H1 (cell line): ENCODE measurements around the gene GRK6. TPM values are rescaled to one million over a fixed set of nuclear protein-coding genes. Genes with fewer than 3 reads are reported as not detected.

Source experiments
- CTCF ChIA-PET: fragments of 300-600 bp; sonication (Branson Sonifier 250); formaldehyde crosslinking; loops from one replicate; lab custom pipeline; 2021; ENCODE audit not compliant: partially characterized antibody; lab: Charles Lee
- POLR2A ChIA-PET: fragments of 300-600 bp; sonication (Branson Sonifier 250); formaldehyde crosslinking; loops from one replicate; lab custom pipeline; 2021; ENCODE audit warnings: inconsistent platforms; ENCODE audit not compliant: partially characterized antibody; lab: Charles Lee
- DNase-seq, 2 experiments: peaks; one replicate each; pipeline versions ENCODE4 v3.0.0 to v3.0.0-alpha.2; 2010 to 2022; ENCODE audit warnings: low spot score in 2 of 2, low read depth in 1 of 2, mixed read lengths in 1 of 2
- FAIRE-seq: peaks from 2 replicates; lab custom pipeline; 2011; peaks lifted over from hg19 to GRCh38; lab: Jason Lieb, UNC
- H2AFZ ChIP-seq: 2 replicates; pipeline ENCODE4 v1.8.1; 2012; ENCODE audit warnings: low read length, inconsistent platforms
- H2AK5ac ChIP-seq: 2 replicates; pipeline ENCODE4 v1.6.1; 2013; ENCODE audit warnings: low read depth, low read length
- H2BK120ac ChIP-seq: replicated peaks from 2 replicates; pipeline ENCODE3; 2013; ENCODE audit warnings: low read depth, low read length, inconsistent platforms
- H2BK12ac ChIP-seq: 2 replicates; pipeline ENCODE4 v1.6.1; 2013; ENCODE audit warnings: low read depth, low read length
- H2BK15ac ChIP-seq: 2 replicates; pipeline ENCODE4 v1.6.1; 2013; ENCODE audit warnings: low read length
- H2BK20ac ChIP-seq: 2 replicates; pipeline ENCODE4 v1.6.1; 2013; ENCODE audit warnings: low read length
- H2BK5ac ChIP-seq: 2 replicates; pipeline ENCODE4 v1.6.1; 2013; ENCODE audit warnings: low read depth, low read length
- H3K14ac ChIP-seq: 2 replicates; pipeline ENCODE4 v1.6.1; 2013; ENCODE audit warnings: inconsistent platforms; ENCODE audit not compliant: insufficient read length
- H3K18ac ChIP-seq: 2 replicates; pipeline ENCODE4 v1.6.1; 2013; ENCODE audit warnings: low read length; ENCODE audit errors: extremely low read depth
- H3K23ac ChIP-seq: 2 replicates; pipeline ENCODE4 v1.6.1; 2013; ENCODE audit warnings: inconsistent platforms; ENCODE audit not compliant: insufficient read length
- H3K23me2 ChIP-seq: 2 replicates; pipeline ENCODE4 v1.6.1; 2013; ENCODE audit warnings: low read depth, low read length
- H3K27ac ChIP-seq: 2 replicates; pipeline ENCODE4 v1.6.1; 2011; ENCODE audit warnings: low read depth, low read length, inconsistent platforms
- H3K27me3 ChIP-seq, 4 experiments: replicated peaks in 1 of 4; 1 replicate in 1 of 4; 2 replicates in 3 of 4; pipeline versions ENCODE4 v1.6.1 to v1.8.1; 2011 to 2013; ENCODE audit warnings: low read length in 3 of 4, mild to moderate bottlenecking in 3 of 4, inconsistent platforms in 2 of 4, mixed read lengths in 2 of 4, moderate library complexity in 1 of 4; ENCODE audit not compliant: control insufficient read depth in 3 of 4, insufficient read depth in 3 of 4; ENCODE audit errors: extremely low read depth in 1 of 4
- H3K36me3 ChIP-seq, 4 experiments: 2 replicates each; pipeline versions ENCODE4 v1.6.1 to v1.8.1; 2011 to 2013; ENCODE audit warnings: mild to moderate bottlenecking in 4 of 4, low read length in 3 of 4, moderate library complexity in 2 of 4, control low read depth in 1 of 4, inconsistent platforms in 1 of 4; ENCODE audit not compliant: insufficient read depth in 4 of 4, control insufficient read depth in 2 of 4
- H3K4ac ChIP-seq: replicated peaks from 2 replicates; pipeline ENCODE3; 2013; ENCODE audit warnings: low read length, low read depth, mixed read lengths, inconsistent platforms; ENCODE audit not compliant: insufficient read length
- H3K4me1 ChIP-seq, 4 experiments: replicated peaks in 1 of 4; 1 replicate in 1 of 4; 2 replicates in 3 of 4; pipeline versions ENCODE4 v1.6.1 to v1.8.1; 2011 to 2013; ENCODE audit warnings: low read length in 3 of 4, inconsistent platforms in 2 of 4, mixed read lengths in 1 of 4; ENCODE audit not compliant: insufficient read depth in 4 of 4, control insufficient read depth in 3 of 4
- H3K4me2 ChIP-seq, 2 experiments: 2 replicates each; pipeline versions ENCODE4 v1.6.1 to v1.8.1; 2011 to 2013; ENCODE audit warnings: low read depth in 2 of 2, low read length in 2 of 2, control low read depth in 1 of 2, inconsistent platforms in 1 of 2, mild to moderate bottlenecking in 1 of 2; ENCODE audit not compliant: insufficient read depth in 1 of 2
- H3K4me3 ChIP-seq, 4 experiments: fragments of 200-600, 300-600 bp in 1 of 4; sonication (generic), shearing (Covaris generic), sonication (Bioruptor Twin) in 1 of 4; 2 replicates each; pipeline versions ENCODE4 v1.5.1 to v1.8.1; 2011 to 2016; ENCODE audit warnings: low read length in 4 of 4, low read depth in 3 of 4, control low read depth in 2 of 4, inconsistent platforms in 2 of 4, mild to moderate bottlenecking in 2 of 4, mixed read lengths in 1 of 4, moderate library complexity in 1 of 4; ENCODE audit not compliant: insufficient read depth in 2 of 4; ENCODE audit errors: extremely low read depth in 1 of 4
- H3K56ac ChIP-seq: replicated peaks from 2 replicates; pipeline ENCODE3; 2013; ENCODE audit warnings: low read depth, mild to moderate bottlenecking, mixed read lengths, low read length, inconsistent platforms; ENCODE audit not compliant: insufficient read length
- H3K79me1 ChIP-seq: 2 replicates; pipeline ENCODE4 v1.6.1; 2013; ENCODE audit warnings: low read depth, low read length, control low read depth
- H3K79me2 ChIP-seq, 2 experiments: 2 replicates each; pipeline versions ENCODE4 v1.6.1 to v1.8.1; 2012 to 2013; ENCODE audit warnings: low read length in 2 of 2, mild to moderate bottlenecking in 2 of 2, inconsistent platforms in 1 of 2; ENCODE audit not compliant: insufficient read depth in 2 of 2, control insufficient read depth in 1 of 2
- H3K9ac ChIP-seq, 4 experiments: replicated peaks in 1 of 4; 1 replicate in 1 of 4; 2 replicates in 3 of 4; pipeline versions ENCODE4 v1.6.1 to v1.8.1; 2011 to 2013; ENCODE audit warnings: low read depth in 3 of 4, low read length in 3 of 4, control low read depth in 2 of 4, mild to moderate bottlenecking in 2 of 4, moderate library complexity in 2 of 4, inconsistent platforms in 1 of 4; ENCODE audit errors: extremely low read depth in 1 of 4
- H3K9me3 ChIP-seq, 2 experiments: 2 replicates each; pipeline versions ENCODE4 v1.6.1 to v1.8.1; 2012 to 2013; ENCODE audit warnings: mild to moderate bottlenecking in 2 of 2, moderate library complexity in 2 of 2, control low read depth in 1 of 2, inconsistent platforms in 1 of 2, low read depth in 1 of 2, low read length in 1 of 2, mixed read lengths in 1 of 2; ENCODE audit not compliant: insufficient read depth in 2 of 2
- H4K20me1 ChIP-seq, 2 experiments: replicated peaks in 1 of 2; 2 replicates each; pipeline versions ENCODE3 to v1.8.1; 2011 to 2013; ENCODE audit warnings: inconsistent platforms in 2 of 2, low read length in 2 of 2, mild to moderate bottlenecking in 1 of 2; ENCODE audit not compliant: insufficient read depth in 2 of 2, control insufficient read depth in 1 of 2
- H4K5ac ChIP-seq: 2 replicates; pipeline ENCODE4 v1.6.1; 2013; ENCODE audit warnings: low read length, low read depth, mixed read lengths, inconsistent platforms; ENCODE audit not compliant: insufficient read length
- H4K8ac ChIP-seq: 2 replicates; pipeline ENCODE4 v1.8.0; 2013; ENCODE audit warnings: mild to moderate bottlenecking, moderate library complexity, low read length, inconsistent platforms; ENCODE audit not compliant: insufficient read depth; ENCODE audit errors: extremely low read depth
- H4K91ac ChIP-seq: replicated peaks from 2 replicates; pipeline ENCODE3; 2013; ENCODE audit warnings: low read length, mixed read lengths, inconsistent platforms; ENCODE audit not compliant: insufficient read length
- ASH2L ChIP-seq: fragments of 200-600, 300-600 bp; sonication (generic); IDR thresholded peaks from one replicate; pipeline ENCODE4 v1.7.1; 2017; ENCODE audit warnings: low read length
- CBX8 ChIP-seq: fragments of 300-800, 300-1000 bp; sonication (generic); IDR thresholded peaks from 2 replicates; pipeline ENCODE4 v1.7.1; 2016; ENCODE audit warnings: low read depth, low read length, borderline replicate concordance
- E2F6 ChIP-seq: IDR thresholded peaks from 2 replicates; pipeline ENCODE4 v1.6.1; 2012; ENCODE audit warnings: inconsistent platforms
- PHF8 ChIP-seq: fragments of 200-600 bp; sonication (generic); conservative IDR thresholded peaks from 2 replicates; pipeline ENCODE4 v1.7.1; 2012; ENCODE audit warnings: low read depth, mild to moderate bottlenecking, inconsistent platforms, low read length, moderate library complexity
- POU5F1 ChIP-seq: IDR thresholded peaks from 2 replicates; pipeline ENCODE4 v1.6.1; 2011; ENCODE audit warnings: low read depth, mild to moderate bottlenecking, low read length, moderate library complexity
- RBBP5 ChIP-seq: IDR thresholded peaks from 2 replicates; pipeline ENCODE4 v1.7.1; 2012; ENCODE audit warnings: low read depth, mild to moderate bottlenecking, inconsistent platforms, low read length, moderate library complexity, borderline replicate concordance
- SP2 ChIP-seq: IDR thresholded peaks from 2 replicates; pipeline ENCODE4 v1.6.1; 2012; ENCODE audit warnings: mild to moderate bottlenecking, low read length, inconsistent platforms
- SP4 ChIP-seq: IDR thresholded peaks from 2 replicates; pipeline ENCODE4 v1.6.1; 2012; ENCODE audit warnings: low read length, inconsistent platforms
- USF2 ChIP-seq: IDR thresholded peaks from 2 replicates; pipeline ENCODE4 v1.6.1; 2011; ENCODE audit warnings: low read length, improper control_type of control experiment
- WGBS, 2 experiments: shearing (Covaris generic) in 1 of 2; methylation state at CpG; one replicate each; pipeline versions ENCODE4 v1.1.6 to v1.1.7; 2013 to 2015; ENCODE audit warnings: low lambda C conversion rate in 2 of 2, mixed read lengths in 2 of 2, inconsistent platforms in 1 of 2, low coverage in 1 of 2, missing lambda C conversion rate in 1 of 2; ENCODE audit not compliant: insufficient replicate concordance in 2 of 2, insufficient coverage in 1 of 2, insufficient read length in 1 of 2; ENCODE audit errors: extremely low coverage in 1 of 2, missing lambda C conversion rate in 1 of 2; 5-methylcytosine and 5-hydroxymethylcytosine counted together
- polyA plus RNA-seq, 7 experiments: library from polyadenylated mRNA; depleted of rRNA in 3 of 7; stranded (reverse) in 5 of 7; unstranded in 2 of 7; fragments of >200 nt in 5 of 7; fragments of 200-250 nt in 2 of 7; gene quantifications; 1 replicate in 5 of 7; 2 replicates in 1 of 7; 4 replicates in 1 of 7; pipeline versions ENCODE4 v1.2.1 to v1.2.3, GENCODE V29; 2011 to 2013; ENCODE audit warnings: missing spikeins in 2 of 7, mixed read lengths in 2 of 7
- total RNA-seq: library from RNA; stranded (reverse); fragmentation: NEBNext Ultra II Directional; extraction: Animal tissue kit (Norgen Biotek cat#: 25700); gene quantifications from 2 replicates; pipeline ENCODE4 v1.2.1, GENCODE V29; 2021

GRK6 gene
- total and polyA plus RNA-seq, 2 of the 8 experiments (the other 6 are each of a cell fraction or from before 2014, with no cell fraction given): 31.8 to 57.8 TPM

- Histone ChIP-seq H3K4ac (no peak overlapping the region), H2BK20ac (peak overlapping the region; percentile 80; the same call in 1 of the 2 replicates), H3K79me2 (peaks cover 0 to 26% of the 10 kb centered on the region in 2 experiments; a peak in 2 of 4 replicates), H3K56ac (peak overlapping the region; percentile 83), H3K36me3 (peaks cover 0 to 4% (median 2%) of the 10 kb centered on the region in 4 experiments; a peak in 2 of 8 replicates), H3K79me1 (peaks cover 16% of the 10 kb centered on the region), H3K27me3 (no peaks in the 10 kb centered on the region), H2AK5ac (no peak overlapping the region), H2BK12ac (peak overlapping the region; percentile 68; the same call in 1 of the 2 replicates), H3K4me1 (peaks cover 4 to 14% (median 9%) of the 10 kb centered on the region in 4 experiments; a peak in 6 of 7 replicates), H3K18ac (peak overlapping the region; percentile 71; the same call in 1 of the 2 replicates), H3K14ac (no peak overlapping the region), H3K27ac (peak overlapping the region; percentile 86; the same call in 1 of the 2 replicates), H3K23me2 (peaks cover 10% of the 10 kb centered on the region), H2BK120ac (no peak overlapping the region), H3K23ac (no peak overlapping the region), H2BK5ac (peak overlapping the region; percentile 91), H4K5ac (peak overlapping the region; percentile 88), H3K9ac (peak overlapping the region in 3 of 4 experiments; percentile 82 to 86 (median 84); a peak in 6 of 7 replicates), H2BK15ac (peak overlapping the region; percentile 88), H3K9me3 (no peaks in the 10 kb centered on the region), H3K4me2 (peak overlapping the region; percentile 62 to 81), H4K91ac (peak overlapping the region; percentile 90), H3K4me3 (peak overlapping the region; percentile 52 to 71 (median 64)), H2AFZ (no peak overlapping the region), H4K8ac (peak overlapping the region; percentile 93; the same call in 1 of the 2 replicates), H4K20me1 (peaks cover 10 to 17% of the 10 kb centered on the region in 2 experiments)
- ChIA-PET CTCF (interaction anchor here (0.5 to 7.1 kb wide), 13 partner anchors 12 to 620 kb away, joined by 3 to 57 read pairs (median 4); partner anchors contain the start of gene PFN3), POLR2A (interaction anchor here (0.6 to 24.2 kb wide), 18 partner anchors 9 to 91 kb away, joined by 3 to 460 read pairs (median 5); partner anchors contain the start of genes DDX41, LMAN2, PDLIM7 and PRR7)
- FAIRE-seq (peak; percentile 68), DNase-seq (peak; percentile 97 to 100)
- 3% methylated on average over 50 of the region's 52 CpGs; no CpG with 5 or more reads in 1 of the 2 experiments for WGBS, 2 experiments
- TF ChIP-seq USF2: no peak
- TF ChIP-seq E2F6: peak; percentile 72
- no peak for TF ChIP-seq CBX8
- TF ChIP-seq SP2: peak; percentile 78
- peak; percentile 80 for TF ChIP-seq RBBP5
- peak; percentile 89; the same call in 1 of the 2 replicates for TF ChIP-seq SP4
- TF ChIP-seq ASH2L: peak; percentile 69
- no peak for TF ChIP-seq POU5F1
- TF ChIP-seq PHF8: peak; percentile 97
Observed at GRCh38 chr5:177425801-177426565, 493 bp upstream of the GRK6 start.
